Measurements from ENCODE around the gene KCNH6.

Gene KCNH6

DNA sequence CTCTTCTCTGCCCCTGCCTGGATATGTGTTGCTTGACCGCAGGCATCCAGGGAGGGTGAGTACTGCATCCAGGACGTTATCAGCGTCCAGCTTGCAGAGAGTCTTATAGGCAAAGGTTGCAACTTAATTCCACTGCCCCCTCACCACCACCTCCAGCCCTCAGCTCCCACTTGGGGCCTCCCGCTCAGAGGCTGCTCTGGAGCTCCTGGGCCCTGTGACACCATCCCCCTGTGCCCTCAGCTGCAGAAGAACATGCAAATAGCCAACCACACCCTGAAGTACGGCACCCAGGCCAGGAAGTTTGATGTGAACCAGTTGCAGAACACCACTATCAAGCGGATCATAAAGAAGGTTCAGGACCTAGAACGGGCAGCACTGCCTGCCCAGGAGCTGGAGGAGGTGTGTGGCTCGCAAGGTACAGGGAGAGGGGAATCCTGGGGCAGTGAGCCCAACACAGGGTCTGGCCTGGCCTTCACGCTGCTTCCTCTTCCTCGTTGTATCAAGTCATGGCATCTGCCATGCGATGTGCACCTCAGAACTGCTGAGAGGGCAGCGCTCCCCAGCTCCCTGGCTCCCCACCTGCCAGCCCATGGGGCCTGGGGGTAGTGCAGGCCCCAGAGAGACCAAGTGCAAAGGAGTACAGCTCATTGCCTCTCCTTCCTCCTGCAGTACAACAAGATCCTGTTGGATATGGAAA lies 36.7 kb upstream of the KCNH6 start:
- in situ Hi-C loops (cut with MboI; ENCODE audit: low sequenced_read_pairs), result no loop called here

DNA sequence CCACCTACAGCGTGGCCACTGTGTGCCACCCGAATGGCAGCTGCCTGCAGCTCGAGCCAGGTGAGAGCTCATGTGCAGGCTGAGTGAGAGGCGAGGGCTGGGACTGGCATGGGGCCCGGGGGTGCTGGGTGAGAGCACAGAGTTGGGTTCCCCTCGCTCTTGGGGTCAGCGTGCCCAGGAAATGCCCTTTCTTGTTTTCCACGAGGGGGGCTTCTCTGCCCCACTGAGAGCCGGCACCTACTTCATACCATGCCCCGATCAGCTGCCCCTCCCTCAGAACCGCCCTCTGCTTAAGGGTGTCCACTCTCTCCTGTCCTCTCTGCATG lies 36.2 kb upstream of the KCNH6 start:
- in situ Hi-C loops (cut with MboI; ENCODE audit: low sequenced_read_pairs), result no loop called here

DNA sequence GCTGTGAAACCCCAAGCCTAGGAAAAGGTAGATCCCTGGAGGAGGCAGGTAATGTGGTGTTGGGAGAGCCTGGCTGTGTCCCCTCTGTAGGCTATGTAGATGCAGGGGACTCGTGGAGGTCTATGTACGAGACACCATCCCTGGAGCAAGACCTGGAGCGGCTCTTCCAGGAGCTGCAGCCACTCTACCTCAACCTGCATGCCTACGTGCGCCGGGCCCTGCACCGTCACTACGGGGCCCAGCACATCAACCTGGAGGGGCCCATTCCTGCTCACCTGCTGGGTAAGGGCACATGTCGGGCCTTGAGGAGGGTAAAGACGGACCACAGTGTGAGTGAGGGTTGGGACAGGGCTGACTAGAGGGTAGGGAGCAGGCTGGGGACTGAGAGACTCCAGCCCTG lies 34.3 kb upstream of the KCNH6 start:
- in situ Hi-C loops (cut with MboI; ENCODE audit: low sequenced_read_pairs), result no loop called here

DNA sequence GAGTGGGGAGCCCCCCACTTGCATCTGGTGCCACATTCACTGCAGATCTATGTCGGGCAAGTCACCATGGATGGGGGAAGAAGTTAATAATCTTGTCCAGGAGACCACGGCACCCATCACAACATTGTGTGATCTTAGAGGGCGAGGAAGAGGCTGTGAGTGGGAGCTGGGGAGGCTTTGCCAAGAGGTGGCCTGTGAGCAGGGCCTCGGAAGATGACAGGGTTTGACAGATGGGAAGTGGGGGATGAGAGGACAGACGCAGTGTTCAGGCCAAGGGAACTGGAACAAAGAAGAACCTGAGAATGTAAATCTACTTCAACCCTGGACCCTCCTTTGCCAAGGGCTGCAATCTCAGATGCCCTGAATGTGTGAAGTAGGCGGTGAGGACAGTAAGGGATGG lies 33.9 kb upstream of the KCNH6 start:
- in situ Hi-C loops (cut with MboI; ENCODE audit: low sequenced_read_pairs), result no loop called here

DNA sequence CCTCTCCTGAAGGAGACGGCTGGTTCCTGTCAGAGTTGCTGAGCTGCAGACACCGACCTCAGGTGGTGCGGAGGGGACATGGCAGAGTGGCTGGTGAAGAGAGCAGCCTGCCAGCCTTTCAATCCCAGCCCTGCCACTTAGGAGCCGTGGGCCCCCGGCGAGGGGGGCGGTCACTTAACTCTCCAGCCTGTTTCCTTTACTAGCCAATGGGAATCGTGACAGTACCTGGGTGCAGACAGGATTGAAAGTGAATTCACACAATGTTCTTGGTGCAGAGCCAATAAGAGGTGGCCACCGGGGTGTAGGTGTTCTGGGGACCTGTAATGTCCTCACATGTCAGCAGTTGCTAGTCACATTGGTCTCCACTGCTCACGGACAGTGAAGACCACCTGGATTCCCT lies 32.8 kb upstream of the KCNH6 start:
- in situ Hi-C loops (cut with MboI; ENCODE audit: low sequenced_read_pairs), result no loop called here

DNA sequence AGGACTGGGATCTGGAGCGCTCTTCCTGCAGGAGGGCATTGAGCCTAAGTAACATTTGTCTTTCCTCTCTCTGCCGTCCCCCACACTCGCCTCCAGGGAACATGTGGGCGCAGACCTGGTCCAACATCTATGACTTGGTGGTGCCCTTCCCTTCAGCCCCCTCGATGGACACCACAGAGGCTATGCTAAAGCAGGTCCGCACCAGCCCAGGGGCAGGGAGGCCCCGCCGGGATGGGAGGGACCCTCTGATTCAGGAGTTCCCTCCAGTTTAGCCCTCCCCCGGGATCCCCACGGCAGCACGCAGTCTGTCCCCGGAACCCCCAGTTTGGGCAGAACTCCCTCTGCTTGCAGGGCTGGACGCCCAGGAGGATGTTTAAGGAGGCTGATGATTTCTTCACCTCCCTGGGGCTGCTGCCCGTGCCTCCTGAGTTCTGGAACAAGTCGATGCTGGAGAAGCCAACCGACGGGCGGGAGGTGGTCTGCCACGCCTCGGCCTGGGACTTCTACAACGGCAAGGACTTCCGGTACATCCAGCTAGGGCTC lies 32.2 kb upstream of the KCNH6 start:
- in situ Hi-C loops (cut with MboI; ENCODE audit: low sequenced_read_pairs), result no loop called here

DNA sequence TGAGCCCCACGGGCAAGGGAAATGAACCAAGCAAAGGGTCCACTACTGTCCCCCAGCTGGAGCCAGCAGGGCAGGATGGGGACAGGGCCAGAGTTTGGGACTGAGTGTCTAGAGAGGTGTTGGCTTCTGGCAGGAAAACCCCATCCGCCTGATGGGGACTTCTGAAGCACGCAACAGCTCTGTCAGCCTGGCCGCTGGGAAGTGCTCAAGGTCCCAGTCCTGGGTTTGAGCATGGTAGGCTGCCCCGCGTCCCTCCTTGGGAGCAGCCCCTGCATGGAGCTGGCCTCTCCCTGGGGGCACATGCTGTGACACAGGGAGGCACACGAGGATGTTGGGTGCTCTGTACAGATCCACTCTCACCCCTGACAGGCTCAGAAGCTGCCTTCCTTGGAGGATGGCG lies 31.7 kb upstream of the KCNH6 start:
- in situ Hi-C loops (cut with MboI; ENCODE audit: low sequenced_read_pairs), result no loop called here

DNA sequence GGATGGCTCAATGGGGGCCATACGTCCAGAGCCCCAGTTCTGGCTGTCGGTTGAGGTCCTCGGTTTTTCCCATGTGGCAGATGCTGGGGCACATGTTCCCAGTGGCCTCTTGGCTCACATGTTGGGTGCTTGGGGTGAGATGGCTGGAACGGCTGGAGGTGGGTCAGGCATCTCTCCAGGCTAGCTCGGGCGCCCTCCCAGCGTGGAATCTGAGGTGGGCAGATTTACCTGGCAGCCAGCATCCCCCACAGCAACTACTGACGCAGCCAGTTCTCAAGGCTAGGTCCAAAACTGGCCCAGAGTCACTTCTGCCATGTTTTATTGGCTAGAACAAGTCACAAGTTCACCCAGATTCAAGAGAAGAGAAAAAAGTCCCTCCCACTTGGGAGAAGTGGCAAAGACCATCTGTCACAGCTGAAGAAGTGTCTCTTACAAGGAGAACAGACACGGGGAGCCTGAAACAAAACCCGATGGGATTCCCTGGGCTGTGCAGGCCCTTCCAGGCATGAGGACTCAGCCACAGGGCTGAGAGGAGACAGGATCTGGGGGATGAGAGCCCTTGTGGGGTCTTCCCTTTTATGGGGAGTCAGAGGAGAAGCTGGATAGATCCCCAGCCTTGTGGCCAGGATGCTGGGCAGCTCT lies 31.1 kb upstream of the KCNH6 start:
- in situ Hi-C loops (cut with MboI; ENCODE audit: low sequenced_read_pairs), result no loop called here

DNA sequence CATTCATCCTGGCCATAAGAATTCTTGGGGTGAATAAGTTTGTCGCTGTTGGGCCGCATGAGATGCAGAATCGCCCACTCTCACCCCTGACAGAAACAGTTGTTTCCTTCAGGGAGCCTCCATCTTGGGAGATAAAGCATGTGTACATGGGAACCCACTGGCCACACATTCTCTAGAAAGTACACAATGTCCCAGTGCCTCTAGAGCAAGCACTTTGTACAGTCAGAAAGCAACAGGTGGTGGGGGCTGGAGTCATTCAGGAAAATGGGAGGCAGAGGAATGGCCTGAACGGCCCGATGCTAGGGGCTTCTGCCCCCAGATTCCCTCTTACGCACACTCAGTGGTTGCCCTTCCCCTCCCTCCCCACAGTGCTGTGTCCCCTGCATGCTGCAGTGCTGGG lies 30.2 kb upstream of the KCNH6 start:
- in situ Hi-C loops (cut with MboI; ENCODE audit: low sequenced_read_pairs), result no loop called here

DNA sequence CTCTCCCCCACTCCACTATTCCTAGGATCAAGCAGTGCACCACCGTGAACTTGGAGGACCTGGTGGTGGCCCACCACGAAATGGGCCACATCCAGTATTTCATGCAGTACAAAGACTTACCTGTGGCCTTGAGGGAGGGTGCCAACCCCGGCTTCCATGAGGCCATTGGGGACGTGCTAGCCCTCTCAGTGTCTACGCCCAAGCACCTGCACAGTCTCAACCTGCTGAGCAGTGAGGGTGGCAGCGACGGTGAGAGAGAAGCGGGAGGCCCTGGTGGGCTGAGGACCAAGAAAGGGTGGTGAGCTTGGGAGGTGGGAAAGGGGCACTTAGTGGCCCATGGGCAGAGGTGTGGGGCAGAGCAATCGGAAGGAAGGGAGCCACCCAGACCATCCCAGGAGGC lies 29.7 kb upstream of the KCNH6 start:
- in situ Hi-C loops (cut with MboI; ENCODE audit: low sequenced_read_pairs), result no loop called here

DNA sequence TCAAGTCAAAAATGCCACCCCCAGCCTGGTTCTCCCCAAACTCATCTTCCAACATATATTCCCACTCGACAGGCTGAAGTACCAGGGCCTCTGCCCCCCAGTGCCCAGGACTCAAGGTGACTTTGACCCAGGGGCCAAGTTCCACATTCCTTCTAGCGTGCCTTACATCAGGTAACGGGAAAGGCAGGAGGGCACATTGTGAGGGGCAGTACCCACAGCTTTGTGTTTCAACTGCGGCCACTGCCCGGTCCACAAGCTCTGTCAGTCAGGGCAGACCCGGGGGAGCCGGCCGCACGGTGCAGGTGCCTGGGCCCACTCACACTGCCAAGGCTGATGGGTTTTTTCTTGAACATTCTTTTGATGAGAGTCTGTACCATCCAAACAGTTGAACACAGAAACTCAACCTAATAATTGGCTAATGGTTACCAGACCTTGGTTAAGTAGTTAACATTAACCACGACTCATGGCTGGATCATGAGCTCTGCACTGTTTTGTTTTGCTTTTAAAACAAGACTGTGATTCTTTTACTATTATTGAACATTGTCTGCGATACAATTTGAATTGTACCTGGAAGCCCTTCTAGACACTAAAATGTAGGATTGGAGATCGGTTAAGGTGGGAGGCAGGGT lies 28.7 kb upstream of the KCNH6 start:
- in situ Hi-C loops (cut with MboI; ENCODE audit: low sequenced_read_pairs), result no loop called here

DNA sequence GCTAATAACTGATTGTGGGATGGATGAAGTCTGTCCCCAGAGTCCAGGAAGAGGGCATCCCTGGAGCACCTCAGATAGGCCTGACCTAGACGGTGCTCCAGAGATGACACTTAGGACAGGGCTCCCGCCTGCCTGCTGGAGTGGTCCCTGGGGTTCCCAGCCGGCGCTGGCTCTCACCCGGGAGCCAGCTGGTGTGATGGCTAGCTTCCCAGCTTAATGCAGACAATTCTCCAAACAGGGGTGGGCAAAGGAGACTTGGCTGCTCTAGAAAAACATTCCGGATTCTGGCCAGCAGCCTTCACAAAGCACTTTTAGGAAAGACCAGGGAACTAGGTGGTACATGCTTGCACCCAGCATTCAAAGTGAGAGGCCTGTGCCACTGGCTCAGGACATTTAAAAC lies 27.7 kb upstream of the KCNH6 start:
- in situ Hi-C loops (cut with MboI; ENCODE audit: low sequenced_read_pairs), result no loop called here

DNA sequence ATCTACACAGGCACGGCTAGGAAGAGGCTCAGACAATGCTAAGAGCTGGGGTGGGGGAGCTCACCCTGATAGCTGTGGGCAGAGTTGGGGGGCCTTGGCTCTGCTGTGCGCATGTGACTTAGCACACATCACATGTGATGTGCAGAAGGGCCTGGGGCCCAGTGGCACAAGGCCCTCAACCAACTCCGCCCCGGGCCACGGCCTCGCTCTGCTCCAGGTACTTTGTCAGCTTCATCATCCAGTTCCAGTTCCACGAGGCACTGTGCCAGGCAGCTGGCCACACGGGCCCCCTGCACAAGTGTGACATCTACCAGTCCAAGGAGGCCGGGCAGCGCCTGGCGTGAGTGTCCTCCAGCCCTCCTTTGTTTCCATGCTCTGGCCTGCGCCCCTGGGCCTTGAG lies 27.0 kb upstream of the KCNH6 start:
- in situ Hi-C loops (cut with MboI; ENCODE audit: low sequenced_read_pairs), result no loop called here

DNA sequence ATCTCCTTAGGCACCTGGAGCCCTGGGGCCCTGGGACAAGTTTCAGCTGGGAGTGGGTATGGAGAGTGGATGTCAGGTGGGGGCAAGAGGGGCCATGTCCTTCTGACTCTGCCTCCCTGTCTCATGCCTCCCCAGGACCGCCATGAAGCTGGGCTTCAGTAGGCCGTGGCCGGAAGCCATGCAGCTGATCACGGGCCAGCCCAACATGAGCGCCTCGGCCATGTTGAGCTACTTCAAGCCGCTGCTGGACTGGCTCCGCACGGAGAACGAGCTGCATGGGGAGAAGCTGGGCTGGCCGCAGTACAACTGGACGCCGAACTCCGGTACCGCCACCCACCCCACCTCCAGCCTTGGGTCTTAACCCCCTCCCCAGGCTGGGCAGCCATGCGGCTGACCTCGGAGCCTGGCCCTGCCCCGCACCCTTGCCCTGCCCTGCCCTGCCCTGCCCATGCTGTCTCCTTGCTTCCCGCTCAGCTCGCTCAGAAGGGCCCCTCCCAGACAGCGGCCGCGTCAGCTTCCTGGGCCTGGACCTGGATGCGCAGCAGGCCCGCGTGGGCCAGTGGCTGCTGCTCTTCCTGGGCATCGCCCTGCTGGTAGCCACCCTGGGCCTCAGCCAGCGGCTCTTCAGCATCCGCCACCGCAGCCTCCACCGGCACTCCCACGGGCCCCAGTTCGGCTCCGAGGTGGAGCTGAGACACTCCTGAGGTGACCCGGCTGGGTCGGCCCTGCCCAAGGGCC lies 26.3 kb upstream of the KCNH6 start:
- in situ Hi-C loops (cut with MboI; ENCODE audit: low sequenced_read_pairs), result no loop called here

DNA sequence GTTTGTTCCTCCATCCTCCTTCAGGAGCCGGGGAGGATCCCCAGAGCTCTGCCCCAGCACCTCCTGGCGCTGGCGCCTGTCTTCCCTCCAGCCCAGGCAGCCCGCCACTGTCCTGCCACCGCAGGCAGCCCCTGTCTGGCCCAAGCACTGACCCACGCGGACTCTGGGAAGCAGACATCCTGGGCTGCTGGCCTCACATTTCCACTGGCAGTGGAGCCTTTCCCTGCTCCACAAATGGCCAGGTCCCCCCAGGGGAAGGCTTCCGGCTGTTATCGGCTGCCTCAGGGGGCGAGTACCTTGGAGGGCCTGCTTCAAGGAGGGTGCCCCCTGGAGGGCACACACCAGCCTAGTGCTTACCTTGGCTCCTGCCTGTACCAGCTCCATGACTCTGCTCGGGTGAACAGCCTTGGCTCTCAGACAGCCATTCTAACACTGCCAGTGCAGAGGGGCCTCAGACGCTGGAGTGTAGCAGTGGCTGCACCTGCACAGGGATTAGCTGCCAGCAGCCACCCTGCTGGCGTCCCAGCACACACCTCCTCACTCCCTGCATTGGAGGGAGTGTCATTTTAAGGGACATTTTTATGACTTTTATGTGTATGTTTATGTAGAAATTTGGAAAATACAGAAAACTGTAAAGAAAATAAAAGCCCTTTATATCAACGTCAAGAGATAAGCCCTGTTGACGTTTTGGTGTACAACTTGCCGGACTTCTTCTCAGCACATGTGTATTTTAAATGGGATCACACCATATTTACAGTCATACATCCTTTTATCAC lies 25.3 kb upstream of the KCNH6 start:
- in situ Hi-C loops (cut with MboI; ENCODE audit: low sequenced_read_pairs), result no loop called here

DNA sequence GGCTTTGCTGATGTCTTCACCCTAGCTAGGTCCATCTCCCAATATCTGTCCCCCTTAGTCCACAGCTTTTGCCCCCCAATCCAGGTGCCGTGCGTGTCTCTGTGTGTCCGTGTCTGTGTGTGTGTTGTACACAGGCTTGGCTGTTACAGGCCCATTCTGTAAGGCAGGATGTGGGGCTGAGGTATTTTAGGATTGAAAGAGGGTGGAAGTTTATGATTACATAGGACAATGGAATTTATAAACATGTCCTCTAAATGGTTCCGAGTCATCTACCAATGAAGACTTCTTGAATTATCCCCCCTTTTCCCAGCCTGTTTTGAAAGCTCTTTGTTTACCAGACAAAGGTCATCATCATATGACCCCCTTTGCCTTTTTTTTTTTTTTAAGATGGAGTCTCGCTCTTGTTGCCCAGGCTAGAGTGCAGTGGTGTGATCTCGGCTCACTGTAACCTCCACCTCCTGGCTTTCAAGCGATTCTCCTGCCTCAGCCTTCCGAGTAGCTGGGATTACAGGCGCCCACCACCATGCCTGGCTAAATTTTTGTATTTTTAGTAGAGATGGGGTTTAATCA lies 24.4 kb upstream of the KCNH6 start:
- in situ Hi-C loops (cut with MboI; ENCODE audit: low sequenced_read_pairs), result no loop called here

DNA sequence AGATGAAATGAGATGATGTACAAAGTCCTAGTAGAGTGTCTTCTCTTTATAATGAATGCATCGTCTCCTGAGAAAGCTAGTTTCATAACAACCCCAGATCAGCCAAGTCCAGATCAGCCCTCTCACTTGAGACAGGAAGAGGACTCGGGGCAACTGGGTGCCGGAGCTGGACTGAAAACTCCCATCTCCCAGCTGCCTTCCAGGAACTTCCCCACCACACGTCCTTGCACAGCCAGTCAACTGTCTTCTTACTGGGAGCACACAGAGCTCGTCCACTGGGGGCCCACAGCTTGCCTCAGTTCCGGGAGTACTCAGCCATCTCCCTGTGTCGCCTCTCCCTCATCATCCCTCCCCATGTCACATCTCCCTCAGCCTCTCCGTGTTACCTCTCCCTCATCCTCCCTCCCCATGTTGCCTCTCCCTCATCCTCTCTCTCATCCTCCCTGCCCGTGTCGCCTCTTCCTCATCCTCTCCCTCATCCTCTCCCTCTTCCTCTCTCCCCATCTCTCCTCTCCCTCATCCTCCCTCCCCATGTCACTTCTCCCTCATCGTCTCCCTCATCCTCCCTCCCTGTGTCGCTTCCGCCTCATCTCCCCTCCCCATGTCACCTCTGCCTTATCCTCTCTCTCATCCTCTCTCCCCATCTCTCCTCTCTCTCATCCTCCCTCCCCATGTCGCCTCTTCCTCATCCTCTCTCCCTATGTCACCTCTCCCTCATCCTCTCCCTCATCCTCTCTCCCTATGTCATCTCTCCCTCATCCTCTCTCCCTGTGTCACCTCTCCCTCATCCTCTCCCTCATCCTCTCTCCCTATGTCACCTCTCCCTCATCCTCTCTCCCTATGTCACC lies 22.4 kb upstream of the KCNH6 start:
- in situ Hi-C loops (cut with MboI; ENCODE audit: low sequenced_read_pairs), result no loop called here

DNA sequence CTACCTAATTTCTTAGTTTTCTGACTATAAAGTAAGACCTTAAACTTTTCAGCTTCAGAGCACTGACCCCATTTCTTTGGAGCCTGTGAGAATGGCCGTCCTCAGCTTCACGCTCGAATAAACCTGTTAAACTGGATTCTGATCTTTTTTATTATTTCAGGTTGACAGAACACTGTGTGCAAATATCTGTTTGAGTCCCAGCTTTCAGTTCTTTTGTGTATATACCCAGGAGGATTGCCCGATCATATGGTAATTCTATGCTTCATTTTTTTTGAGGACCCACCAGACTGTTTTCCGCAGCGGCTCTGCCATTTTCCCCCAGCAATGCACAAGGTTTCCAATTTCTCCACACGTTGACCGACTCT lies 19.8 kb upstream of the KCNH6 start:
- in situ Hi-C loops (cut with MboI; ENCODE audit: low sequenced_read_pairs), result no loop called here

DNA sequence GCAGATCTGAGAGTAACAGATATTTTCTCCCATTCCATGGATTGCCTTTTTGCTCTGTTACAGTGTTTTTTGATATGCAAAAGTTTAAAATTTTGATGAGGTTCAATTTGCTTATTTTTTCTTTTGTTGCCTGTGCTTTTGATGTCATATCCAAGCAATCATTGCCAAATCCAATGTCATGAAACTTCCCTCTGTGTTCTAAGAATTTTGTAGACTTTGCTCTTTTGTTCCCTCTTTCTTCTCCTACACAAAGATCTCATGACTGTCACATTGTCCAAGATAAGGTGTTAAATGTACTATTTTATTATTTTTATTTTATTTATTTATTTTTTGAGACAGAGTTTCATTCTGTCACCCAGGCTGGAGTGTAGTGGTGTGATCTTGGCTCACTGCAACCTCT lies 18.9 kb upstream of the KCNH6 start:
- in situ Hi-C loops (cut with MboI; ENCODE audit: low sequenced_read_pairs), result no loop called here

DNA sequence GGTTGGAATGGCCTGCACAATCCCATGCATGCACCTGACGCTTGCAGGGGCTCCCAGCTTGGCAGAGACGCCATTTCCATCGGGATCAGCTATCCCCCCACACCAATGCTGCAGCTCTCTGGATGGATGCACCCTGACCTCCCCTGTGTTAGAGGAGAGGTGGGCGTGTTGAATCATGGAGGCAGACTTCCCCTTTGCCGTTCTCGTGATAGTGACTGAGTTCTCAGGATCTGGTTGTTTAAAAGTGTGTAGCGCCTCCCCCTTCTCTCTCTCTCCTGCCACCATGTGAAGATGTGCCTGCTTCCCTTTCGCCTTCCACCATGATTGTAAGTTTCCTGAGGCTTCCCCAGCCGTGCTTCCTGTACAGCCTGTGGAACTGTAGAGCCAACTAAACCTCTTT lies 17.8 kb upstream of the KCNH6 start:
- in situ Hi-C loops (cut with MboI; ENCODE audit: low sequenced_read_pairs), result no loop called here

Measured in HL-60/S4 treated with phorbol 12-myristate 13-acetate at 8.2 ng/mL for 4 days and 3 days (cell line).